ENCODE measurements around the gene PTPRA. TPM values are rescaled to one million over a fixed set of nuclear protein-coding genes. Genes with fewer than 3 reads are reported as not detected.

The PTPRA gene
- total and polyA plus RNA-seq, 2 of the 13 experiments (the other 11 are each of a cell fraction or from before 2014, with no cell fraction given), result 47.2 to 127 TPM

DNA sequence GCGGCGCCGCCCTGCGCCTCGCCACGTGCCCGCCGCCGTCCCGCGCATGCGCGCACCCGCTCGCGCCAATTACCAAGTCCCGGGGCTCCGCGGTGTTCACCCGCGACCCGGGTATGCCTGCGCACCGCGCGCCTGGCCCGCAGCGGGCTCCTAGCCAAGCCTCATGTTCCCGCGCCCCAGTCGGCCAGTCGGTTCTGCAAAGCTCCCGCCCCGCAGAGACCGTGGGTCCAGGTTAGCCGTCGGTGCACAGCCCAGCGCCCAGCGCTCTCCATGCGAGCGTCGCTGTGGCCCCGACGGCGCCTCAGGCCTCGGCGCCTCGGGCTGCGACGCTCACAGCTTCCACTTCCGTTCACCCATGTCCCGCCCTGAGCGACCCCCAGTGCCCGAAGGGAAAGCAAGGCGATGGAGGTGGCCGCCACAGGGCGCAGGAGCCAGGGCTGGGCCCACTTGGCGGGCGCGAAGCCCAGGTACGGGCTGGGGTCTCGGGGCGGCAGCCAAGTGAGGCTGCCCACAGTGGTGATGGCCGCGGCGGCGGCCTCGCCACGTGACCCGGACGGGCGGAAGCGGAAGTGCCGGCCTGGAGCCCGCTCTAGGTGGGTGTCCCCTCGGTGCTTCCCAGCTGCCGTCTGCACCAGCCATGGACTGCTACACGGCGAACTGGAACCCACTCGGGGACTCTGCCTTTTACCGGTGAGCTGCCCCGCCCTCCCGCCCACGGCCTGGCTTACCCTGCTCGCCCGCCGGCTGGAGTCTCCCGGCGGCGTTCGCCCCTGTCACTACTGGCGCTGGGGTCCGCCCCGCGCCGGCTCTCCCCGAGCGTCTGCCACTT, 32.9 kb upstream of the PTPRA start, which contains the start of the genes PCED1A and VPS16 (continued):
- TF ChIP-seq ZFP41 (CRISPR knock-in tag; IDR thresholded peaks at IDR 0.05; ENCODE audit: borderline replicate concordance) (peak; percentile 74), IKZF1 (IDR thresholded peaks at IDR 0.05) (no peak), RNF2 (conservative IDR thresholded peaks at IDR 0.05; ENCODE audit: low read depth) (peak; percentile 99), ZNF496 (CRISPR knock-in tag; IDR thresholded peaks at IDR 0.05; ENCODE audit: insufficient replicate concordance) (peak; percentile 10), ATF1 (CRISPR knock-in tag; IDR thresholded peaks at IDR 0.05) (no peak), NFYB (CRISPR knock-in tag; IDR thresholded peaks at IDR 0.05) (peak; percentile 21), ZNF766 (CRISPR knock-in tag; IDR thresholded peaks at IDR 0.05; ENCODE audit: borderline replicate concordance) (peak; percentile 89; the same call in 1 of the 2 replicates), ZNF639 (CRISPR knock-in tag; conservative IDR thresholded peaks at IDR 0.05) (no peak), ZNF572 (CRISPR knock-in tag; IDR thresholded peaks at IDR 0.05) (0 out of 2 replicates have a peak, but pooled peaks have one; percentile 84), KLF6 (CRISPR knock-in tag; IDR thresholded peaks at IDR 0.05) (peak; percentile 96), HOXA3 (CRISPR knock-in tag; IDR thresholded peaks at IDR 0.05) (peak; percentile 100), ZNF143 (CRISPR knock-in tag; IDR thresholded peaks at IDR 0.05) (peak; percentile 72), ZNF282 (IDR thresholded peaks at IDR 0.05; ENCODE audit: partially characterized antibody) (no peak), ATF4 (CRISPR knock-in tag; IDR thresholded peaks at IDR 0.05) (peak in 1 of 2 experiments; percentile 56; a peak in 2 of 4 replicates), TCF7L2 (IDR thresholded peaks at IDR 0.05; ENCODE audit: low read depth, low read length) (no peak), ZNF512B (CRISPR knock-in tag; IDR thresholded peaks at IDR 0.05; ENCODE audit: borderline replicate concordance) (no peak), ZNF629 (CRISPR knock-in tag; conservative IDR thresholded peaks at IDR 0.05) (peak; percentile 47; the same call in 1 of the 2 replicates), GLMP (CRISPR knock-in tag; IDR thresholded peaks at IDR 0.05; ENCODE audit: borderline replicate concordance) (no peak), KDM6A (CRISPR knock-in tag; IDR thresholded peaks at IDR 0.05; ENCODE audit: low read depth) (no peak), GATA4 (IDR thresholded peaks at IDR 0.05; ENCODE audit: borderline replicate concordance, low read depth) (peak; percentile 54; the same call in 1 of the 2 replicates)
- TF ChIP-seq, protein P1, sequence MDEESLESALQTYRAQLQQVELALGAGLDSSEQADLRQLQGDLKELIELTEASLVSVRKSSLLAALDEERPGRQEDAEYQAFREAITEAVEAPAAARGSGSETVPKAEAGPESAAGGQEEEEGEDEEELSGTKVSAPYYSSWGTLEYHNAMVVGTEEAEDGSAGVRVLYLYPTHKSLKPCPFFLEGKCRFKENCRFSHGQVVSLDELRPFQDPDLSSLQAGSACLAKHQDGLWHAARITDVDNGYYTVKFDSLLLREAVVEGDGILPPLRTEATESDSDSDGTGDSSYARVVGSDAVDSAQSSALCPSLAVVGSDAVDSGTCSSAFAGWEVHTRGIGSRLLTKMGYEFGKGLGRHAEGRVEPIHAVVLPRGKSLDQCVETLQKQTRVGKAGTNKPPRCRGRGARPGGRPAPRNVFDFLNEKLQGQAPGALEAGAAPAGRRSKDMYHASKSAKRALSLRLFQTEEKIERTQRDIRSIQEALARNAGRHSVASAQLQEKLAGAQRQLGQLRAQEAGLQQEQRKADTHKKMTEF (CRISPR knock-in tag; IDR thresholded peaks at IDR 0.05), result peak; percentile 99
- TF ChIP-seq, protein P2, sequence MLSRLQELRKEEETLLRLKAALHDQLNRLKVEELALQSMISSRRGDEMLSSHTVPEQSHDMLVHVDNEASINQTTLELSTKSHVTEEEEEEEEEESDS (CRISPR knock-in tag; IDR thresholded peaks at IDR 0.05; ENCODE audit: borderline replicate concordance), result peak; percentile 58; the same call in 1 of the 2 replicates
